H1 (cell line): Measurements from ENCODE around the gene SLC5A4.
"Not testable (repeated sequence)": the region's sequence is repeated elsewhere in the genome, so short reads cannot be mapped to it uniquely, and the experiment has no call there.

Source experiments
- EP300 ChIP-seq, 2 experiments: IDR thresholded peaks; 1 replicate in 1 of 2; 2 replicates in 1 of 2; pipeline ENCODE4 v1.6.1; 2011 to 2012; ENCODE audit warnings: low read depth in 2 of 2, low read length in 2 of 2, mild to moderate bottlenecking in 2 of 2, borderline replicate concordance in 1 of 2, inconsistent platforms in 1 of 2, moderate library complexity in 1 of 2
- FOSL1 ChIP-seq: IDR thresholded peaks from 2 replicates; pipeline ENCODE4 v1.6.1; 2011; ENCODE audit warnings: mild to moderate bottlenecking, low read depth, low read length, moderate library complexity; ENCODE audit not compliant: insufficient read depth
- POLR2A ChIP-seq, 2 experiments: IDR thresholded peaks; 1 replicate in 1 of 2; 2 replicates in 1 of 2; pipeline ENCODE4 v1.6.1; 2011; ENCODE audit warnings: low read depth in 2 of 2, low read length in 2 of 2, mild to moderate bottlenecking in 2 of 2; ENCODE audit errors: control extremely low read depth in 1 of 2
- RXRA ChIP-seq: IDR thresholded peaks from 2 replicates; pipeline ENCODE4 v1.6.1; 2011; ENCODE audit warnings: low read depth, mild to moderate bottlenecking, low read length, moderate library complexity; ENCODE audit not compliant: insufficient read depth
- SP2 ChIP-seq: IDR thresholded peaks from 2 replicates; pipeline ENCODE4 v1.6.1; 2012; ENCODE audit warnings: mild to moderate bottlenecking, low read length, inconsistent platforms
- TF ChIP-seq, protein P1 (sequence below), 3 experiments: IDR thresholded peaks; 1 replicate in 2 of 3; 2 replicates in 1 of 3; pipeline versions ENCODE4 v1.5.1 to v1.6.1; 2011; ENCODE audit warnings: low read length in 3 of 3, mild to moderate bottlenecking in 3 of 3, inconsistent platforms in 2 of 3, low read depth in 1 of 3, moderate library complexity in 1 of 3; ENCODE audit not compliant: insufficient read depth in 1 of 3; ENCODE audit errors: control extremely low read depth in 1 of 3

DNA sequence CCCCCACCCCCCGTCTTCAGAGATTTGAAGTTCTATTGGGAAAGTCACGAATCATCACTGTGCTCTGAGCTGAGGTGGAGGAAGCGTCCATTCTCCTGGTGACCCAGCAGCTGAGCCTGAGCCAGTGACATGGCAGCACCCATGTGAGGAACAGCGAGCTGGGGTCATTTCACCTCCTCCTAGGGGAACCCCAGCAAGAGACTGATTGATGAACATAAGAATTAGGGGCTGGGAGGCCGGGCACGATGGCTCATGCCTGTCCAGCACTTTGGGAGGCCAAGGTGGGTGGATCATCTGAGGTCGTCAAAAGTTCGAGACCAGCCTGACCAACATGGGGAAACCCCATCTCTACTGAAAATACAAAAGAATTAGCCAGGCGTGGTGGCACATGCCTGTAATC, 61.8 kb downstream of the SLC5A4 start:
- TF ChIP-seq RXRA; EP300 (IDR thresholded peaks at IDR 0.05; ENCODE audit: borderline replicate concordance in 1 of 2, low read depth in 2 of 2, low read length in 2 of 2); SP2; FOSL1; POLR2A (IDR thresholded peaks at IDR 0.05; ENCODE audit: control extremely low read depth in 1 of 2, low read depth in 2 of 2, low read length in 2 of 2): not testable (repeated sequence)
- TF ChIP-seq, protein P1, sequence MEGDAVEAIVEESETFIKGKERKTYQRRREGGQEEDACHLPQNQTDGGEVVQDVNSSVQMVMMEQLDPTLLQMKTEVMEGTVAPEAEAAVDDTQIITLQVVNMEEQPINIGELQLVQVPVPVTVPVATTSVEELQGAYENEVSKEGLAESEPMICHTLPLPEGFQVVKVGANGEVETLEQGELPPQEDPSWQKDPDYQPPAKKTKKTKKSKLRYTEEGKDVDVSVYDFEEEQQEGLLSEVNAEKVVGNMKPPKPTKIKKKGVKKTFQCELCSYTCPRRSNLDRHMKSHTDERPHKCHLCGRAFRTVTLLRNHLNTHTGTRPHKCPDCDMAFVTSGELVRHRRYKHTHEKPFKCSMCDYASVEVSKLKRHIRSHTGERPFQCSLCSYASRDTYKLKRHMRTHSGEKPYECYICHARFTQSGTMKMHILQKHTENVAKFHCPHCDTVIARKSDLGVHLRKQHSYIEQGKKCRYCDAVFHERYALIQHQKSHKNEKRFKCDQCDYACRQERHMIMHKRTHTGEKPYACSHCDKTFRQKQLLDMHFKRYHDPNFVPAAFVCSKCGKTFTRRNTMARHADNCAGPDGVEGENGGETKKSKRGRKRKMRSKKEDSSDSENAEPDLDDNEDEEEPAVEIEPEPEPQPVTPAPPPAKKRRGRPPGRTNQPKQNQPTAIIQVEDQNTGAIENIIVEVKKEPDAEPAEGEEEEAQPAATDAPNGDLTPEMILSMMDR (IDR thresholded peaks at IDR 0.05; ENCODE audit: control extremely low read depth in 1 of 3, insufficient read depth in 1 of 3, low read depth in 1 of 3, low read length in 3 of 3) = not testable (repeated sequence)
